Esophagus muscularis mucosa (tissue), 4 donors: ENCODE measurements around the gene ANTXR1. TPM values are rescaled to one million over a fixed set of nuclear protein-coding genes. Genes with fewer than 3 reads are reported as not detected.

Source experiments
- DNase-seq: peaks from one replicate; pipeline ENCODE4 v3.0.0-alpha.2; 2017; ENCODE audit errors: extremely low spot score
- H3K27ac ChIP-seq, 4 donors: fragments of 200-600 bp; sonication (generic); replicated peaks in 1 of 4; 1 replicate in 3 of 4; 2 replicates in 1 of 4; pipeline ENCODE4 v1.5.1; 2016 to 2019; ENCODE audit warnings: mild to moderate bottlenecking in 1 of 4
- H3K27me3 ChIP-seq, 4 donors: fragments of 200-600 bp; sonication (generic); one replicate each; pipeline versions ENCODE4 v1.5.1 to v1.6.0; 2016 to 2019
- H3K36me3 ChIP-seq, 4 donors: fragments of 200-600 bp; sonication (generic); one replicate each; pipeline ENCODE4 v1.5.1; 2016 to 2019
- H3K4me1 ChIP-seq, 4 donors: fragments of 200-600 bp; sonication (generic); one replicate each; pipeline ENCODE4 v1.5.1; 2016 to 2019
- H3K4me3 ChIP-seq, 4 donors: fragments of 200-600 bp; sonication (generic); 1 replicate in 2 of 4; 2 replicates in 2 of 4; pipeline ENCODE4 v1.5.1; 2016 to 2019; ENCODE audit warnings: mild to moderate bottlenecking in 4 of 4, moderate library complexity in 1 of 4
- H3K9me3 ChIP-seq, 4 donors: fragments of 200-600 bp; sonication (generic); 1 replicate in 3 of 4; 2 replicates in 1 of 4; pipeline ENCODE4 v1.5.1; 2016 to 2019
- EP300 ChIP-seq: sonication (generic); formaldehyde crosslinking; IDR thresholded peaks from one replicate; pipeline ENCODE4 v1.6.1; 2017; ENCODE audit warnings: antibody characterized with exemption
- POLR2A ChIP-seq: fragments of 450-650 bp; IDR thresholded peaks from one replicate; pipeline ENCODE4 v1.6.1; 2017; ENCODE audit warnings: antibody characterized with exemption, moderate library complexity, mild to moderate bottlenecking, low read depth
- POLR2AphosphoS5 ChIP-seq, 2 donors: sonication (generic); formaldehyde crosslinking; IDR thresholded peaks; one replicate each; pipeline ENCODE4 v1.6.1; 2017; ENCODE audit warnings: antibody characterized with exemption in 2 of 2
- WGBS: methylation state at CpG from one replicate; pipeline ENCODE4 v1.1.5; 2018; 5-methylcytosine and 5-hydroxymethylcytosine counted together
- intact Hi-C: fragments of 100-400 bp; cut with DNase I; formaldehyde crosslinking; loops from one replicate; pipeline ENCODE4 v1.15.1; 2023
- total RNA-seq, 4 donors: library from RNA; depleted of rRNA; stranded (reverse); fragments of >200 nt; gene quantifications; one replicate each; pipeline versions ENCODE4 v1.1.0 to v1.2.1, GENCODE V29; 2016
- TF ChIP-seq, protein P1 (sequence below), 3 experiments: fragments of 200-600 bp in 2 of 3; fragments of 450-650 bp in 1 of 3; sonication (generic) in 2 of 3; IDR thresholded peaks; one replicate each; pipeline ENCODE4 v1.5.1; 2017 to 2019; ENCODE audit warnings: antibody characterized with exemption in 3 of 3, mild to moderate bottlenecking in 2 of 3, moderate library complexity in 1 of 3

The ANTXR1 gene
- total RNA-seq, 4 donors from 2014 or later: 74.6 to 115 (median 92.1) TPM

DNA sequence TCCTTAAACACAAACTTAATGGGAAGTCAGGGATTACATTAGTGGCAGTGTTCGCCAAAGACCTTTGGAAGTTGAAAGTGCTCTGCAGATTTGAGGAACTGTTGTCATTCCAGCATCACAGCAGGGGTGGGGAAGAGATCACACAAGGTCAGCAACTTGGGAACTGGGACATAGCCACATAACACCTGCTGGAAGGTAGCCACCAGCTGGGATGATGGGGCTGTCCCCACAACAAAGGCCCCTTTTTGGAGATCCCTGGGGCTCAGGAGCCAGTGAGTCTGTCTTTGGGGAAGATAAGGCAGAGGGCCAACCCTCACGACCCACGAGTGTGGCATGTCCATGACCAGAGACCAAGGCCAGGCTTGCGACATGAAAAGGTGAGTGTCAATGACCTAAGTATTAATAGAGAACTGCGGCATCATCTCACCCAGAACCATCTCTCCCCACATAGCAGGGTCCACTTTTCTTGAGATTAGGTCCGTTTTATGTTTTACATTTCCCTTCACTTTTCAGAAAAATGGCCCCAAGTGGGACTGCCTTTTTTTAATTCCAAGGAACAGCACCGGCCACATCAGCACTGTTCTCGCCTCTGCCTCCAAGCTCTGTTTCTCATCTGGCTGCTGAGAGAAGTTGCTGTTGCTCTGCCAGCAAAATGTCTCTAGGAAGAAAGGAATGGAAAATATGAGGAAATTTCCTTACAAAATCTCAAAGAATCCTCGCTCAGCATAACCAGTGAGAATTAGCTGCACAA is 267.1 kb downstream of the ANTXR1 start:
- WGBS: 81% methylated on average over 9 of the region's 9 CpGs
- DNase-seq: no peak
- no peak overlapping the region for H3K4me3 ChIP-seq
- intact Hi-C loops: no loop called here
- no peaks in the 10 kb centered on the region for H3K9me3 ChIP-seq
- H3K27me3 ChIP-seq: no peaks in the 10 kb centered on the region
- no peak for TF ChIP-seq POLR2A
- TF ChIP-seq EP300: no peak
- TF ChIP-seq, protein P1, sequence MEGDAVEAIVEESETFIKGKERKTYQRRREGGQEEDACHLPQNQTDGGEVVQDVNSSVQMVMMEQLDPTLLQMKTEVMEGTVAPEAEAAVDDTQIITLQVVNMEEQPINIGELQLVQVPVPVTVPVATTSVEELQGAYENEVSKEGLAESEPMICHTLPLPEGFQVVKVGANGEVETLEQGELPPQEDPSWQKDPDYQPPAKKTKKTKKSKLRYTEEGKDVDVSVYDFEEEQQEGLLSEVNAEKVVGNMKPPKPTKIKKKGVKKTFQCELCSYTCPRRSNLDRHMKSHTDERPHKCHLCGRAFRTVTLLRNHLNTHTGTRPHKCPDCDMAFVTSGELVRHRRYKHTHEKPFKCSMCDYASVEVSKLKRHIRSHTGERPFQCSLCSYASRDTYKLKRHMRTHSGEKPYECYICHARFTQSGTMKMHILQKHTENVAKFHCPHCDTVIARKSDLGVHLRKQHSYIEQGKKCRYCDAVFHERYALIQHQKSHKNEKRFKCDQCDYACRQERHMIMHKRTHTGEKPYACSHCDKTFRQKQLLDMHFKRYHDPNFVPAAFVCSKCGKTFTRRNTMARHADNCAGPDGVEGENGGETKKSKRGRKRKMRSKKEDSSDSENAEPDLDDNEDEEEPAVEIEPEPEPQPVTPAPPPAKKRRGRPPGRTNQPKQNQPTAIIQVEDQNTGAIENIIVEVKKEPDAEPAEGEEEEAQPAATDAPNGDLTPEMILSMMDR (IDR thresholded peaks at IDR 0.05): no peak
- no peak for TF ChIP-seq POLR2AphosphoS5 (IDR thresholded peaks at IDR 0.05)
- H3K36me3 ChIP-seq: no peaks in the 10 kb centered on the region
- H3K27ac ChIP-seq: no peak overlapping the region
- no peaks in the 10 kb centered on the region for H3K4me1 ChIP-seq

DNA sequence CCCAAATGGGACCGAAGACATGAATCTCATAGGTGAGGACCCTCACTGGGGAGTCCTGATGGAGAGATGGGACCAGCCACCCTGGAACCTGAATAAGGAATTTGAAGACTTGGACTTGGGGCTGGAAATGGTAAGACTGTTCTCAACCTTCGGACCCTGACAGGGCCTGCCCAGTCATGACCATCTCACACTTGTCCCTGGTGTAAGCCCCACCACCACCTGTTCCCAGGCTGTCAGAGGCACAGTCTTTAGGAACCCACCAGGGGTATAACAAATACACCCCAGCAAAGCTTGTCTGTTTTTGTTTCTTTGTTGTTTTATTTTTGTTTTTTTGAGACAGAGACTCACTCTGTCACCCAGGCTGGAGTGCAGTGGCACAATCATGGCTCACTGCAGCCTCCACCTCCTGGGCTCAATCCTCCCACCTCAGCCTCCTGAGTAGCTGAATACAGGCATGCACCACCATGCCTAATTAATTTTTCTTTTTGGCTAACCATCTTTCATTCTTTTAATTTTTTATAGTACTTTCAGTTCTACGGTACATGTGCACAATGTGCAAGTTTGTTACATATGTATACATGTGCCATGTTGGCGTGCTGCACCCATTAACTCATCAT is 267.9 kb downstream of the ANTXR1 start:
- H3K36me3 ChIP-seq: no peaks in the 10 kb centered on the region
- TF ChIP-seq EP300: no peak
- no peak for TF ChIP-seq POLR2AphosphoS5 (IDR thresholded peaks at IDR 0.05)
- no peak for TF ChIP-seq POLR2A
- TF ChIP-seq, protein P1 (IDR thresholded peaks at IDR 0.05): no peak
- no peak for DNase-seq
- peaks cover 0 to 6% (median 5%) of the 10 kb centered on the region in 4 donors for H3K4me1 ChIP-seq
- intact Hi-C loops: no loop called here
- H3K27ac ChIP-seq: no peak overlapping the region
- H3K9me3 ChIP-seq: no peaks in the 10 kb centered on the region
- WGBS: 92% methylated on average over 4 of the region's 4 CpGs
- no peaks in the 10 kb centered on the region for H3K27me3 ChIP-seq
- H3K4me3 ChIP-seq: no peak overlapping the region

DNA sequence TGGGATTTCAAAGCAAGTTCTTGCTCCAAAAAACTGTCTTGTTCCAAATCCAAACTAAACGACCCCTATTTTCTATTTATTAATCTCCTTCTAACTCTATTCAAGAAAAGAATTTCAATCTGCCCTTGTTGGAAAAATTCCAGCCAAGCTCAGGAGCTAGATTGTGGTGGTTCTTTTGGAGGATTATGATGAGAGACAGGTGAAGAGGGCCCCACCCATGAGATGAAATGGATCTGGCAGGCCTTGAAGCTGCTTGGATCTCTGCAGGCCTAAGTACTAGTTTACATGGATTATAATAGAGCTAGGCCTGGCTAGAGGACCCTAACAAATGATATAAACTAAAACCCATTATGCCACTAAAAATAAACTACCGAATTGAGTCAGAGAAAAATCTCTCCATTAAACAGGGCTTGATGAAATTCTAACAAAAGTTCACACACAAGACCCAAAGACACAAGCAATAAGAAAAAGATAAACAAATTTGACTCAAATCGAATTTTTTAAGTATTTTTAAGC is 272.5 kb downstream of the ANTXR1 start:
- H3K36me3 ChIP-seq: no peaks in the 10 kb centered on the region
- no peaks in the 10 kb centered on the region for H3K27me3 ChIP-seq
- intact Hi-C loops: no loop called here
- 26% methylated on average over 3 of the region's 3 CpGs for WGBS
- no peak for DNase-seq
- peaks cover 0 to 12% (median 6%) of the 10 kb centered on the region in 4 donors for H3K4me1 ChIP-seq
- H3K4me3 ChIP-seq: no peak overlapping the region
- peak overlapping the region in 3 of 4 donors; percentile 1 to 48 (median 7) for H3K27ac ChIP-seq
- no peaks in the 10 kb centered on the region for H3K9me3 ChIP-seq
- no peak for TF ChIP-seq EP300
- no peak for TF ChIP-seq POLR2AphosphoS5 (IDR thresholded peaks at IDR 0.05)
- no peak for TF ChIP-seq POLR2A
- TF ChIP-seq, protein P1 (IDR thresholded peaks at IDR 0.05): no peak

DNA sequence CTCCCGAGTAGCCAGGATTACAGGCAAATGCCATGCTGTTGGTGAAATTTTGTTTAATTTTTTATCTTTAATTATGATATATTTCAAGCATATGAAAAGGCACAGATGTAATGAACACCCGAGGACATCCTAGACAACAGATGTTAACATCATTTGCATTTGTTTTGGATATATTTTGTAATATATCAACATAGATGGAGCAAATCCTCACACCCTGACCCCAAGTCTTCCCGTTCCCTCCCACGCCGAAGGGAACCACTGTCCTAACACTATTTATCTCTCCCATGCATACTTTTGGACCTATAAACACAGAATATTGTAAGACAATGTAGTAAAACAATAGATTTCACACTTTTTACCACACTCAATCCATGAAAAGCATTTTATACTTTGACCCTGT is 274.6 kb downstream of the ANTXR1 start:
- DNase-seq: no peak
- Histone ChIP-seq H3K9me3 (no peaks in the 10 kb centered on the region), H3K27ac (no peak overlapping the region), H3K4me1 (peaks cover 15 to 32% (median 25%) of the 10 kb centered on the region in 4 donors), H3K27me3 (no peaks in the 10 kb centered on the region), H3K4me3 (no peak overlapping the region), H3K36me3 (no peaks in the 10 kb centered on the region)
- intact Hi-C loops: no loop called here
- WGBS: 90% methylated on average over 5 of the region's 5 CpGs
- TF ChIP-seq POLR2A: no peak
- TF ChIP-seq EP300: no peak
- TF ChIP-seq POLR2AphosphoS5 (IDR thresholded peaks at IDR 0.05): no peak

DNA sequence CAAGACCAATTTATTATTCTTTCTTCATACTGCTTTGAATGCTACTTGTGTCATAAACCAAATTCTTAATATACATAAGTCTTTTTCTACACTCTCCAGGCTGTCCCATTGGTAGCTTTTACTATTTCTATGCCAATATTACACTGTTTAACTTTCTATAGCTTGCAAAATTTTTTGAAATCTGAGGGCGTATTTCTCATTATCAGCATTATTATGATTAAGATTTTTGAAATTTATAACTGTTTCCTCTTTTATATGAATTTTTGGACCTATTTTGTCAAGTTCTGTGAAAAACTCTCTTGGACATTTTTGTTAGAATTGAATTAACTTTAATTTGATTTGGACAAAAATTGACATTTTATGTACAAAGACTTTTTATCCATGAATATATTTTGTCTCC is 275.4 kb downstream of the ANTXR1 start:
- Histone ChIP-seq H3K27ac (no peak overlapping the region), H3K27me3 (no peaks in the 10 kb centered on the region), H3K4me3 (no peak overlapping the region), H3K9me3 (no peaks in the 10 kb centered on the region), H3K36me3 (no peaks in the 10 kb centered on the region), H3K4me1 (peaks cover 15 to 37% (median 26%) of the 10 kb centered on the region in 4 donors)
- TF ChIP-seq POLR2A (no peak), POLR2AphosphoS5 (IDR thresholded peaks at IDR 0.05) (no peak), EP300 (no peak)
- TF ChIP-seq, protein P1 (IDR thresholded peaks at IDR 0.05): no peak
- 97% methylated on average over 1 of the region's 1 CpG for WGBS
- intact Hi-C loops: no loop called here
- DNase-seq: no peak
